Gastrocnemius medialis (tissue), 4 donors: Measurements from ENCODE around the gene ESR1.

Experiments used
- POLR2A ChIP-seq, 2 donors: fragments of 450-650 bp; IDR thresholded peaks; one replicate each; pipeline ENCODE4 v1.6.1; 2017; ENCODE audit warnings: antibody characterized with exemption in 2 of 2, mild to moderate bottlenecking in 2 of 2, moderate library complexity in 2 of 2
- TF ChIP-seq, protein P1 (sequence below), 5 experiments: fragments of 450-650 bp in 3 of 5; fragments of 200-600 bp in 2 of 5; sonication (generic) in 2 of 5; IDR thresholded peaks in 4 of 5; conservative IDR thresholded peaks in 1 of 5; 1 replicate in 4 of 5; 2 replicates in 1 of 5; pipeline ENCODE4 v1.5.1; 2016 to 2019; ENCODE audit warnings: antibody characterized with exemption in 5 of 5, mild to moderate bottlenecking in 3 of 5, moderate library complexity in 3 of 5

DNA sequence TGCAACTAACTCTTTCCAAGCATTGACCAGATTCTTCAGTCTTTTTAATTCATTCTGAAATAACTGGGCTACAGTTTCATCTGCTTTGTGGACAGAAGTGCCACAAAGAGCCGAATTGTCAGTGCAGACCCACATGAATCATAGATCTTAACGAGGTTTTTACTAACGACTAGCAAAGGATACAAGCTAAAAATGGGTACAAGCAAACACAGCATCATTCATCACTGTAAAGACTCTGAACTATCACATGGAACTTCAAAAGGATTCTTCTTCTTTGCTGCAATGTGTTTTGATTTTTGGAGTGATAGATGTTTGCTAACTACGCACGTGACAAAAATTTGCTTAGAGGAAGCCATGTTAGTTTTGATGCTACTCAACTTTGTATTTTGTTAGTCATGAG lies 227.1 kb downstream of the ESR1 start:
- TF ChIP-seq, protein P1, sequence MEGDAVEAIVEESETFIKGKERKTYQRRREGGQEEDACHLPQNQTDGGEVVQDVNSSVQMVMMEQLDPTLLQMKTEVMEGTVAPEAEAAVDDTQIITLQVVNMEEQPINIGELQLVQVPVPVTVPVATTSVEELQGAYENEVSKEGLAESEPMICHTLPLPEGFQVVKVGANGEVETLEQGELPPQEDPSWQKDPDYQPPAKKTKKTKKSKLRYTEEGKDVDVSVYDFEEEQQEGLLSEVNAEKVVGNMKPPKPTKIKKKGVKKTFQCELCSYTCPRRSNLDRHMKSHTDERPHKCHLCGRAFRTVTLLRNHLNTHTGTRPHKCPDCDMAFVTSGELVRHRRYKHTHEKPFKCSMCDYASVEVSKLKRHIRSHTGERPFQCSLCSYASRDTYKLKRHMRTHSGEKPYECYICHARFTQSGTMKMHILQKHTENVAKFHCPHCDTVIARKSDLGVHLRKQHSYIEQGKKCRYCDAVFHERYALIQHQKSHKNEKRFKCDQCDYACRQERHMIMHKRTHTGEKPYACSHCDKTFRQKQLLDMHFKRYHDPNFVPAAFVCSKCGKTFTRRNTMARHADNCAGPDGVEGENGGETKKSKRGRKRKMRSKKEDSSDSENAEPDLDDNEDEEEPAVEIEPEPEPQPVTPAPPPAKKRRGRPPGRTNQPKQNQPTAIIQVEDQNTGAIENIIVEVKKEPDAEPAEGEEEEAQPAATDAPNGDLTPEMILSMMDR (IDR thresholded peaks at IDR 0.05 in 4 of 5, conservative IDR thresholded peaks at IDR 0.05 in 1 of 5) = no peak
- TF ChIP-seq POLR2A (IDR thresholded peaks at IDR 0.05) = no peak
